A549 (cell line): ENCODE results near the gene TGFBR1. TPM values are rescaled to one million over a fixed set of nuclear protein-coding genes. Genes with fewer than 3 reads are reported as not detected.

ENCODE experiments used
- ATAC-seq, 2 experiments: fragments of 200-7000 bp in 1 of 2; fragments of >200 bp in 1 of 2; cut with Nextera tagmentation in 1 of 2; cut with Tn5 transposase in 1 of 2; 3 replicates each; pipeline versions ENCODE4 v1.8.0 to v1.9.1; 2018 to 2020; ENCODE audit warnings: mild to moderate bottlenecking in 1 of 2, moderate library complexity in 1 of 2
- CTCF ChIA-PET: fragments of 300-600 bp; sonication (Branson Sonifier 250); formaldehyde crosslinking; extraction: SDS; loops from one replicate; lab custom pipeline; 2021; ENCODE audit warnings: antibody characterized with exemption, inconsistent platforms; lab: Yijun Ruan, JAX
- POLR2A ChIA-PET: fragments of 350-600 bp; formaldehyde crosslinking; extraction: SDS; loops from one replicate; lab custom pipeline; 2021; ENCODE audit warnings: antibody characterized with exemption, inconsistent platforms; lab: Yijun Ruan, JAX
- DNase-seq, 2 experiments: peaks; one replicate each; pipeline versions ENCODE4 v3.0.0 to v3.0.0-alpha.2; 2011 to 2016; ENCODE audit warnings: low read depth in 1 of 2, low spot score in 1 of 2
- FAIRE-seq: peaks from 2 replicates; lab custom pipeline; 2011; peaks lifted over from hg19 to GRCh38; lab: Jason Lieb, UNC
- H3K27ac ChIP-seq, 2 experiments: fragments of >200 bp; sonication (Bioruptor Twin); formaldehyde crosslinking; 3 replicates each; pipeline ENCODE4 v1.5.1; 2016 to 2017
- H3K4me1 ChIP-seq: fragments of >200 bp; sonication (Bioruptor Twin); formaldehyde crosslinking; 3 replicates; pipeline ENCODE4 v1.6.1; 2016
- H3K4me2 ChIP-seq: fragments of >200 bp; sonication (Bioruptor Twin); formaldehyde crosslinking; 3 replicates; pipeline ENCODE4 v1.6.1; 2016
- H3K4me3 ChIP-seq: fragments of >200 bp; sonication (Bioruptor Twin); formaldehyde crosslinking; 3 replicates; pipeline ENCODE4 v1.5.1; 2016
- H3K9me3 ChIP-seq: fragments of >200 bp; sonication (Bioruptor Twin); formaldehyde crosslinking; 3 replicates; pipeline ENCODE4 v1.6.1; 2016
- BCL3 ChIP-seq: fragments of >200 bp; sonication (Bioruptor Twin); formaldehyde crosslinking; IDR thresholded peaks from 3 replicates; pipeline ENCODE4 v1.6.1; 2016
- CEBPB ChIP-seq, 2 experiments: fragments of >200 bp in 1 of 2; sonication (Bioruptor Twin) in 1 of 2; formaldehyde crosslinking in 1 of 2; IDR thresholded peaks; 2 replicates each; pipeline ENCODE4 v1.6.1; 2012 to 2016
- CHD2 ChIP-seq: fragments of 150-350 bp; IDR thresholded peaks from 2 replicates; pipeline ENCODE4 v1.6.1; 2014; ENCODE audit warnings: low read length; ENCODE audit not compliant: partially characterized antibody
- CHD4 ChIP-seq: fragments of 200-600 bp; sonication (generic); IDR thresholded peaks from 2 replicates; pipeline ENCODE4 v1.6.1; 2016; ENCODE audit warnings: antibody characterized with exemption, mild to moderate bottlenecking, borderline replicate concordance
- EHF ChIP-seq: fragments of 250-450 bp; sonication (Bioruptor Pico); IDR thresholded peaks from 2 replicates; pipeline ENCODE4 v1.5.0; 2020; ENCODE audit warnings: mild to moderate bottlenecking
- FOSL2 ChIP-seq, 2 experiments: fragments of 450-650 bp in 1 of 2; fragments of >200 bp in 1 of 2; sonication (Bioruptor Twin) in 1 of 2; formaldehyde crosslinking; IDR thresholded peaks; 2 replicates each; pipeline versions ENCODE4 v1.5.0 to v1.6.1; 2016 to 2020; ENCODE audit warnings: mild to moderate bottlenecking in 1 of 2, moderate library complexity in 1 of 2
- GATA3 ChIP-seq: IDR thresholded peaks from 2 replicates; pipeline ENCODE4 v1.6.1; 2012; ENCODE audit warnings: borderline replicate concordance
- JUN ChIP-seq, 2 experiments: fragments of >200 bp; sonication (Bioruptor Twin); formaldehyde crosslinking; IDR thresholded peaks; 2 replicates in 1 of 2; 3 replicates in 1 of 2; pipeline ENCODE4 v1.6.1; 2016 to 2017
- JUNB ChIP-seq: fragments of >200 bp; sonication (Bioruptor Twin); formaldehyde crosslinking; IDR thresholded peaks from 2 replicates; pipeline ENCODE4 v1.6.1; 2016
- KDM1A ChIP-seq: fragments of 200-600 bp; sonication (generic); IDR thresholded peaks from 2 replicates; pipeline ENCODE4 v1.6.1; 2016; ENCODE audit warnings: low read depth, mild to moderate bottlenecking
- PHF8 ChIP-seq: fragments of 200-600 bp; sonication (generic); IDR thresholded peaks from 2 replicates; pipeline ENCODE4 v1.6.1; 2016; ENCODE audit warnings: low read depth, mild to moderate bottlenecking, antibody characterized with exemption, moderate library complexity, borderline replicate concordance
- POLR2AphosphoS2 ChIP-seq: conservative IDR thresholded peaks from 2 replicates; pipeline ENCODE4 v1.6.1; 2012; ENCODE audit warnings: low read length, improper control_type of control experiment, inconsistent platforms
- RAD21 ChIP-seq, 2 experiments: fragments of >200 bp in 1 of 2; sonication (Bioruptor Twin) in 1 of 2; formaldehyde crosslinking in 1 of 2; IDR thresholded peaks in 1 of 2; conservative IDR thresholded peaks in 1 of 2; 2 replicates in 1 of 2; 3 replicates in 1 of 2; pipeline ENCODE4 v1.6.1; 2012 to 2018; ENCODE audit warnings: inconsistent platforms in 1 of 2
- RCOR1 ChIP-seq: fragments of 150-350 bp; IDR thresholded peaks from 2 replicates; pipeline ENCODE4 v1.6.1; 2014; ENCODE audit warnings: antibody characterized with exemption, low read length, low read depth
- RFX5 ChIP-seq: fragments of 450-650 bp; IDR thresholded peaks from 2 replicates; pipeline ENCODE4 v1.7.1; 2014; ENCODE audit warnings: antibody characterized with exemption, mild to moderate bottlenecking, moderate library complexity
- ZC3H11A ChIP-seq: fragments of 450-650 bp; IDR thresholded peaks from 2 replicates; pipeline ENCODE4 v1.6.1; 2014; ENCODE audit warnings: antibody characterized with exemption, mild to moderate bottlenecking
- ZFP36 ChIP-seq: fragments of 450-650 bp; IDR thresholded peaks from 2 replicates; pipeline ENCODE4 v1.6.1; 2014; ENCODE audit warnings: borderline replicate concordance; ENCODE audit not compliant: partially characterized antibody
- WGBS: methylation state at CpG from one replicate; pipeline ENCODE4 v1.1.6; 2017; ENCODE audit errors: missing lambda C conversion rate; 5-methylcytosine and 5-hydroxymethylcytosine counted together
- polyA plus RNA-seq, 4 experiments: library from polyadenylated mRNA; depleted of rRNA in 3 of 4; stranded (reverse); fragments of >200 nt; fragmentation: RNase III in 1 of 4; extraction: RNeasy Plus Mini Kit Qiagen cat#74134 plus additional on column Dnase treatment in 1 of 4; gene quantifications; 2 replicates in 3 of 4; 3 replicates in 1 of 4; pipeline ENCODE4 v1.2.3, GENCODE V29; 2011 to 2017
- TF ChIP-seq, protein P1 (sequence below): fragments of 250-450 bp; sonication (Bioruptor Pico); IDR thresholded peaks from 2 replicates; pipeline ENCODE4 v1.5.0; 2021; ENCODE audit warnings: mild to moderate bottlenecking, moderate library complexity, borderline replicate concordance
- TF ChIP-seq, protein P2 (sequence below): fragments of 450-650 bp; IDR thresholded peaks from 2 replicates; pipeline ENCODE4 v1.6.1; 2014; ENCODE audit warnings: antibody characterized with exemption

Gene TGFBR1
- polyA plus RNA-seq, 2 of the 4 experiments (the other 2 are of a cell fraction): 25.8 to 45.5 TPM

DNA sequence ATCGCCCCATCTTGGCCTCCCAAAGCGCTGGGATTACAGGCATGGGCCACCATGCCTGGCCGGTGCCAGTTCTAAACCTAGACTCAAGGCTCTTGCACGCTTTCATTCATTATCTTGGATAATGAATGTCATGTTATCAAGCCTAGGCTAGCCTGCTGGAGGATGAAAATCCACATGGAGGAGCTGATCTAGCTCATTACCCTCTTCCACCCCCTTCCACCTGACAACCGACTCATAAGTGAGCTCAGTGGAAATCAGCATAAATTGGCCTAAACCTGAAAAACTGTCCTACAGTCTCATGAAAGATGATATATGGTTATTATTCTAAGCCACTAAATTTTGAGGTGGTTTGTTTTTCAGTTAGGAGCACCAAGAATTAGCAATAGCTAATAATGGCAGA lies 3.6 kb upstream of the TGFBR1 start:
- TF ChIP-seq BCL3: no peak
- TF ChIP-seq CHD2: no peak
- TF ChIP-seq GATA3: no peak
- Histone ChIP-seq H3K4me1 (peaks cover 28% of the 10 kb centered on the region), H3K4me2 (no peak overlapping the region), H3K27ac (peak overlapping the region in 1 of 2 experiments; percentile 46; a peak in 1 of 6 replicates), H3K4me3 (no peak overlapping the region), H3K9me3 (0 out of 3 replicates have a peak, but pooled peaks cover 3% of the 10 kb centered on the region)
- POLR2A ChIA-PET: no interaction called here
- CTCF ChIA-PET: interaction anchor here (1.1 to 1.6 kb wide), 3 partner anchors 9 to 103 kb away, joined by 3 to 8 read pairs (median 5); no protein-coding TSS in a partner anchor
- 96% methylated on average over 5 of the region's 5 CpGs for WGBS
- FAIRE-seq (no peak), ATAC-seq (no peak), DNase-seq (no peak)

- peak overlapping the region; percentile 74 to 91; a peak in 3 of 6 replicates for H3K27ac ChIP-seq
- WGBS: 96% methylated on average over 2 of the region's 2 CpGs
- CTCF ChIA-PET: interaction anchor here (1.1 to 1.6 kb wide), 3 partner anchors 9 to 103 kb away, joined by 3 to 8 read pairs (median 5); no protein-coding TSS in a partner anchor
- ATAC-seq (no peak), DNase-seq (no peak), FAIRE-seq (no peak)
- H3K4me1 ChIP-seq: peaks cover 32% of the 10 kb centered on the region
- peak overlapping the region; percentile 96; the same call in 1 of the 3 replicates for H3K4me2 ChIP-seq
- H3K9me3 ChIP-seq: 0 out of 3 replicates have a peak, but pooled peaks cover 3% of the 10 kb centered on the region
- POLR2A ChIA-PET: no interaction called here
- TF ChIP-seq, protein P1, sequence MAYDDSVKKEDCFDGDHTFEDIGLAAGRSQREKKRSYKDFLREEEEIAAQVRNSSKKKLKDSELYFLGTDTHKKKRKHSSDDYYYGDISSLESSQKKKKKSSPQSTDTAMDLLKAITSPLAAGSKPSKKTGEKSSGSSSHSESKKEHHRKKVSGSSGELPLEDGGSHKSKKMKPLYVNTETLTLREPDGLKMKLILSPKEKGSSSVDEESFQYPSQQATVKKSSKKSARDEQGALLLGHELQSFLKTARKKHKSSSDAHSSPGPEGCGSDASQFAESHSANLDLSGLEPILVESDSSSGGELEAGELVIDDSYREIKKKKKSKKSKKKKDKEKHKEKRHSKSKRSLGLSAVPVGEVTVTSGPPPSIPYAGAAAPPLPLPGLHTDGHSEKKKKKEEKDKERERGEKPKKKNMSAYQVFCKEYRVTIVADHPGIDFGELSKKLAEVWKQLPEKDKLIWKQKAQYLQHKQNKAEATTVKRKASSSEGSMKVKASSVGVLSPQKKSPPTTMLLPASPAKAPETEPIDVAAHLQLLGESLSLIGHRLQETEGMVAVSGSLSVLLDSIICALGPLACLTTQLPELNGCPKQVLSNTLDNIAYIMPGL (CRISPR knock-in tag): no peak
- TF ChIP-seq CHD4 (no peak), JUN (IDR thresholded peaks at IDR 0.05) (no peak), EHF (CRISPR knock-in tag) (no peak), ZFP36 (no peak), PHF8 (no peak), ZC3H11A (no peak), BCL3 (no peak), GATA3 (no peak), RFX5 (no peak), RCOR1 (no peak), POLR2AphosphoS2 (no peak)
- TF ChIP-seq, protein P2, sequence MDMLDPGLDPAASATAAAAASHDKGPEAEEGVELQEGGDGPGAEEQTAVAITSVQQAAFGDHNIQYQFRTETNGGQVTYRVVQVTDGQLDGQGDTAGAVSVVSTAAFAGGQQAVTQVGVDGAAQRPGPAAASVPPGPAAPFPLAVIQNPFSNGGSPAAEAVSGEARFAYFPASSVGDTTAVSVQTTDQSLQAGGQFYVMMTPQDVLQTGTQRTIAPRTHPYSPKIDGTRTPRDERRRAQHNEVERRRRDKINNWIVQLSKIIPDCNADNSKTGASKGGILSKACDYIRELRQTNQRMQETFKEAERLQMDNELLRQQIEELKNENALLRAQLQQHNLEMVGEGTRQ: no peak
- H3K4me3 ChIP-seq: no peak overlapping the region
These were observed 3.1 kb upstream of the TGFBR1 start for GRCh38 chr9:99101812-99102211.

DNA sequence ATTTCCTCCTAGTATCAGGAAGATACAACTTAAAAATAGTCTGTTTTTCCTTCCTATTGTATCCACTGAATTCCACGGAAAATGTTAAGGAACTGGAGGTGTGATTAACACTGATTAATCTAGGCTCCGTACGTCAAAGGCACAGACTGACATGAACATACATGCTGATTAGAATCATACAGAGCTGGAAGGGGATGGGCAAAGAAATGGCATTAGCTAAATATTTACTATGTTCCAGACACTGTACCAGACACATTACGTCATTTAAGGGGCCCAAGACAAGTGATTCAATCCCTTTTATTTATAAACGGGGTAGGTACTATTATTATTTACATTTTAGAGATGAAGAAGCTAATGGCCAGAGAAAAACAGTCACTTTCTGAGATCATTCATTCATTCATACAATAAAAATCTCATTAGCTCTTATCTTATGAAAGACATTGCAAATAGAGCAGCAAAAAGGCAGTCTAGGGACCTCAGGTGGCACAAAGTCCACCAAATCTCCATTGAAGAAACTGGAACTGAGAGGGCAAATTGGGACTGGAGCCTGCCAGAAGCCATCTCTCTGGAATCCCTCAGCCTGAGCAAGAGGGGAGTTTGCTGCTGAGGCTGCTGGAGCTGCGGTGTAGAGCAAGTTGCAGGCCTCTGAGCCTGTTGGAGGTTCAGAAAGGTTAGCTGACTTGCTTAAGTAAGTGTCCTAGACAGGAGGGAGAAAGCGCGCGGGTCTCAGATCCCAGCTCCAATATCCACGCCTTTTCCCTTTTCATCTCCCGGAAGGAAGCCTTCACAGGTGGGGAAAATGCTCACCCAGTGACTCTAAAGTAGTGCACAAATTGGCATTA lies 1.6 kb upstream of the TGFBR1 start:
- FAIRE-seq (no peak), DNase-seq (peak; percentile 31 to 79), ATAC-seq (peak in 1 of 2 experiments; percentile 14; a peak in 2 of 6 replicates)
- CTCF ChIA-PET: interaction anchor here (0.9 to 3.8 kb wide), 8 partner anchors 9 to 255 kb away, joined by 3 to 15 read pairs (median 4); no protein-coding TSS in a partner anchor
- Histone ChIP-seq H3K4me3 (0 out of 3 replicates have a peak overlapping the region, but pooled peaks have one; percentile 83), H3K27ac (peak overlapping the region; percentile 91 to 94), H3K4me2 (peak overlapping the region; percentile 96), H3K4me1 (peaks cover 32% of the 10 kb centered on the region), H3K9me3 (0 out of 3 replicates have a peak, but pooled peaks cover 3% of the 10 kb centered on the region)
- 47% methylated on average over 11 of the region's 11 CpGs for WGBS
- TF ChIP-seq FOSL2 (IDR thresholded peaks at IDR 0.05): no peak
- TF ChIP-seq FOSL2 (CRISPR knock-in tag; IDR thresholded peaks at IDR 0.05): peak; percentile 72
- peak in 1 of 2 experiments; percentile 24; a peak in 1 of 4 replicates for TF ChIP-seq CEBPB (IDR thresholded peaks at IDR 0.05)
- TF ChIP-seq JUNB: peak; percentile 25; the same call in 1 of the 2 replicates
- TF ChIP-seq RAD21 (conservative IDR thresholded peaks at IDR 0.05 in 1 of 2, IDR thresholded peaks at IDR 0.05 in 1 of 2): 0 out of 5 replicates have a peak, but pooled peaks of 1 of the 2 experiments have one; percentile 10
- TF ChIP-seq KDM1A: no peak
- POLR2A ChIA-PET: interaction anchor here (0.6 to 1.9 kb wide), 4 partner anchors 105 to 255 kb away, joined by 3 to 9 read pairs (median 4); no protein-coding TSS in a partner anchor
